Bronchial epithelial cell (primary cell): ENCODE data around the gene ZNF423. TPM values are rescaled to one million over a fixed set of nuclear protein-coding genes. Genes with fewer than 3 reads are reported as not detected.

Experiments used
- DNase-seq: peaks from one replicate; pipeline ENCODE4 v3.0.0-alpha.2; 2010; ENCODE audit warnings: low read depth
- FAIRE-seq: peaks from 2 replicates; lab custom pipeline; 2011; peaks lifted over from hg19 to GRCh38; lab: Jason Lieb, UNC
- H3K27me3 ChIP-seq: 2 replicates; pipeline ENCODE4 v1.5.1; 2011; ENCODE audit warnings: low read length; ENCODE audit not compliant: control insufficient read depth, insufficient read depth
- H3K36me3 ChIP-seq: 2 replicates; pipeline ENCODE4 v1.5.1; 2011; ENCODE audit warnings: low read length; ENCODE audit not compliant: control insufficient read depth, insufficient read depth
- H3K4me3 ChIP-seq: 2 replicates; pipeline ENCODE4 v1.5.1; 2011; ENCODE audit warnings: mild to moderate bottlenecking, low read depth, low read length, control low read depth
- total RNA-seq: library from RNA; depleted of rRNA; stranded (reverse); fragments of >200 nt; gene quantifications from 2 replicates; pipeline ENCODE4 v1.2.1, GENCODE V29; 2014
- TF ChIP-seq, protein P1 (sequence below): IDR thresholded peaks from 2 replicates; pipeline ENCODE4 v1.5.1; 2011; ENCODE audit warnings: mild to moderate bottlenecking, moderate library complexity, low read length, control low read depth, inconsistent platforms; ENCODE audit not compliant: insufficient read depth, severe bottlenecking

The ZNF423 gene
- total RNA-seq, 1 donor from 2014 or later = under 0.01 TPM

DNA sequence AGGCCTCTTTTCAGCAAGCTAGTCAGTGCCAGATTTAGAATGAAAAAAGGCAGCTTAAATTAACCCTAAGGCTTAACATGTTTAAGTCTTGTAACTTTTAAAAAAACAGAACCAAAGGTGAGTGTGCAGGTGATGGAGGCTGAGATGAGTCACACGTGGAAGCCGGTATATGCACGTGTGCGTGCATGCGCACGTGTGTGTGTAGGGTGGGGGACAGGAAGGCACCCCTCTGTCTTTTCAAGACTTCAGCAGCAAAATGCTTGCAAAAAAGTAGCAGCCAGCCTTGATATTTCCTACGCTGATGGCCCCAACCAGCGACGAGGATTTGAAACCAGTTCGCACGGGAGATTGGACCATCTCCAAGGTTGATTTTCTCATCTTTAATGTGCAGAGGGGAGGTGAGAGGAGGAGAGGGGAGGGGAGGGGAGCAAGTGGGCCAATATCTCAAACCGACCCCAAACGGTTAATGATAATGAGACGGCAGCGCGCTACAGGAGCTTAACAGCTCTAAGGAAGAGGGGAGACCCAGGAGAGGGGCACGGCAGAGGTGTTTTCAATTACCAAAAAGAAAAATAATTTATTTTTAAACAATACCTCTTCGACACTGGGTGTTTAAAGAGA lies 154.7 kb downstream of the ZNF423 start:
- TF ChIP-seq, protein P1, sequence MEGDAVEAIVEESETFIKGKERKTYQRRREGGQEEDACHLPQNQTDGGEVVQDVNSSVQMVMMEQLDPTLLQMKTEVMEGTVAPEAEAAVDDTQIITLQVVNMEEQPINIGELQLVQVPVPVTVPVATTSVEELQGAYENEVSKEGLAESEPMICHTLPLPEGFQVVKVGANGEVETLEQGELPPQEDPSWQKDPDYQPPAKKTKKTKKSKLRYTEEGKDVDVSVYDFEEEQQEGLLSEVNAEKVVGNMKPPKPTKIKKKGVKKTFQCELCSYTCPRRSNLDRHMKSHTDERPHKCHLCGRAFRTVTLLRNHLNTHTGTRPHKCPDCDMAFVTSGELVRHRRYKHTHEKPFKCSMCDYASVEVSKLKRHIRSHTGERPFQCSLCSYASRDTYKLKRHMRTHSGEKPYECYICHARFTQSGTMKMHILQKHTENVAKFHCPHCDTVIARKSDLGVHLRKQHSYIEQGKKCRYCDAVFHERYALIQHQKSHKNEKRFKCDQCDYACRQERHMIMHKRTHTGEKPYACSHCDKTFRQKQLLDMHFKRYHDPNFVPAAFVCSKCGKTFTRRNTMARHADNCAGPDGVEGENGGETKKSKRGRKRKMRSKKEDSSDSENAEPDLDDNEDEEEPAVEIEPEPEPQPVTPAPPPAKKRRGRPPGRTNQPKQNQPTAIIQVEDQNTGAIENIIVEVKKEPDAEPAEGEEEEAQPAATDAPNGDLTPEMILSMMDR = no peak
- Histone ChIP-seq H3K4me3 (no peak overlapping the region), H3K27me3 (peaks cover 4% of the 10 kb centered on the region), H3K36me3 (no peaks in the 10 kb centered on the region)
- peak; percentile 17 for DNase-seq
- no peak for FAIRE-seq

DNA sequence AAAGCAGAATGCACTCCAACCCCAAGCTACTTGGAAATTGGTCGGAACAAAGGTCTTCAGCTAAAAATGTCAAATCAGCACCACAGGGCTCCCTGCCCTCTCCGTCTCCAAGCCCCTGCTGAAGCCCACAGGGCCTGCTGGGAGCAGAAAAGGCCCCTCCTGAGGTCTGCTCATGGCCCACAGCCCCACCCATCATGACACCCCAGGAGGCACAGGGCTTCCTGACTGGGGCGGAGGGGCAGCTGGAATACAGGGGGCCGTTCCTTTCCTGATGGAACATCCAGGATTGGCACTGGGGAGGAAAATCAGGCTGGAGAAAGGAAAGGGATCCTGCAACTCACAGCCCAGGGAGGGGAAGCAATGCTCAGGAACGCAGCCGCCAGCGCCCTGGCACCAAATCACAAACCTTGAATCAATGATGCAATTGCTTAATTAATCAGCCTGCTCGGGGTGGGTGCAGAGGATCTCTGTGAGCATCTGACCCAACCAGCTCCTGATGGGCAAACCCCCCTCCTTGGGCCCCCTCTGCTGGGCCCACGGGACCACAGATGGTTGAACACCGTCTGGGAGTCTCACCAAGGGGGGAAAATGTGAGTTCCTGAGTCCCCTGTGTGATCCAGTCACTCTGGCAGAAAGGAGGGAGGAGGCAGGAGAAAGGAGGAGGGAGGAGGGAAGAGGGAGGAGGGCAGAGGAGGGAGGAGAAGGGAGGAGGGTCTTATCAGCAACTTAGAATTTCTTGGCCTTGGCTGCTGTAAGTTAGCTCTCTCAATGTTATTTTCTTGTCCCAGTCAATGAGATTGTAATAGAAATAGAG lies 155.5 kb downstream of the ZNF423 start:
- TF ChIP-seq, protein P1 = no peak
- no peak for FAIRE-seq
- Histone ChIP-seq H3K27me3 (peaks cover 4% of the 10 kb centered on the region), H3K36me3 (no peaks in the 10 kb centered on the region), H3K4me3 (no peak overlapping the region)
- no peak for DNase-seq

DNA sequence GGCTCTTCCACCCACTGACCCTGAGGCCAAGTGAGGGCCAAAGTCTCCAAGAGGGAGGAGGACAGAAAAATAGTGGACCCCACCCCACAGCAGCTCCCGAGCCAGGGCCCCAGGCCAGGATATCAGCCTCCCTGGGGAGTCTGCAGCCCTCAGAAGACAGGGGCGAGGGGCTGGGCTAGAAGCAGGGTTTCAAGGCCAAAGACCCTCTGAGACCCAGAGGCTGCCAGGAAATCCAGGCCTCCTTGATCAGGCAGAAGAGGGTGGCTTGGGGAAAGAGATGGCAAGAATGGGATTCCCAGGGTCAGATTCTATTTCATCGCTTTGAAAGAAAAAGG lies 156.1 kb downstream of the ZNF423 start:
- TF ChIP-seq, protein P1 = no peak
- no peak for FAIRE-seq
- Histone ChIP-seq H3K36me3 (no peaks in the 10 kb centered on the region), H3K4me3 (no peak overlapping the region), H3K27me3 (peaks cover 4% of the 10 kb centered on the region)
- no peak for DNase-seq

DNA sequence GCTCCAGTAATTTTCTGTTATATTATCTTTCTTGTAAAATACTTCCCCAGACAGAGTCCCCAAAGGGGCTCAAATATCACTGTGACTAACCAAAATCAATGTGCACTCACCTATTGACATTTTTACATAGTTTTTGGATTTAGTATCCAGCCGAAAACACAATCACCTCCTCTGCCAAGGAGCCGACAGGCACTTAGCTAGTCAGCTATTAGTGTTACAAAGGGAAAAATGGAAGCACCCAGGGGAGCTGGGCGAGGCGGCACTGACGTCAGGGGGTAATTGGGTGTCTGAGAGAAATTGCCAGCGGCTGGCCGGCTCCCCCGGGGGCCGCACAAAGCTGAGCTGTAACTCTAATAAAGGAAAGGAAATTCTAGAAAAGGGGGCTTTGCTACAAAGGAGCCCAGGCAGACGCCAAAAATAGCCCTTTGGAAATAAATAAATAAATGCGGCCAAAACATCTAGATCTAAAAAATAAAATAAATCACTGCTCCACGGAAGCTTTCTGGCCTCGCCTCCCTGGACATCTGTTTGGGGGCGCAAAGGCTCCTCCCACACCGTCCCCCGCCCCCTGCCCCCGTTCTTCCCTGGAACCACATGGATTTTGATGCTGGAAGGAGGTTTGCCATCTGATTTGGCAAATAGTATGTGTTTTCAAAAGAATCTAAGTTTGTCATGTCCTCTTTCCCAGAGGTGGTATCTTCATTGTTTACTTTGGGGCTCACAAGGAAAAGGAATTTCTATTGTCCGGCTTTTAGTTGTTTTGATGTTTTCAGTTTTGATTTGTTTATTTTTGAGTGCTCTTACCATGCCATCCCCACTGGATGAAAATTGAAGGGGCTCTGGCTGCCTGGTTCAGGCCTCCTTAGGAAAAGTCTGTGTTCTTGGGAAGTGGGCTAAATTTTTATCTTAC lies 156.7 kb downstream of the ZNF423 start:
- Histone ChIP-seq H3K27me3 (peaks cover 4% of the 10 kb centered on the region), H3K4me3 (no peak overlapping the region), H3K36me3 (no peaks in the 10 kb centered on the region)
- no peak for FAIRE-seq
- DNase-seq = no peak
- TF ChIP-seq, protein P1 = no peak

DNA sequence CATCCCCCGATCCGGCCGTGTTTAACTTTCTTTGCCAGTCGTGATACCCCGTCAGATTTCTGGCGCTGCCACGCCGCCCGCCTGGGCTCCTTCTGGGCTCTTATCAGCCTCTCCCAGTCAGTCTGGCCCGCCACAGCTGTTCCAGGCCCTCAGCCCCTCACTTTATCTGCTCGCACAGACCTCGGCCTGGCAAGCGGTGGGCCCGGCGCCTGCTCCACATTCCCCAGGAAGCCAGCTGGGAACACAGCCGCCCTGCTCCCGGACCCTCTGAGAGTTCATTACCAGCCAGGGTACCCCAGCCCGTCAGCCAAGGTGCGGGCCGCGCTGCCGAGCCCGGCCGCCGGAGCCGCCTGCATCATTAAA lies 157.5 kb downstream of the ZNF423 start:
- H3K36me3 ChIP-seq = no peaks in the 10 kb centered on the region
- H3K4me3 ChIP-seq = no peak overlapping the region
- TF ChIP-seq, protein P1 = no peak
- FAIRE-seq (no peak), DNase-seq (no peak)
- peaks cover 4% of the 10 kb centered on the region for H3K27me3 ChIP-seq
